ENCODE results near the gene MFAP3. TPM values are rescaled to one million over a fixed set of nuclear protein-coding genes. Genes with fewer than 3 reads are reported as not detected.

MFAP3 gene
- total and polyA plus RNA-seq, 4 donors: 6.8 to 38.0 (median 21.6) TPM

Other genes starting within 250 kb of the MFAP3 start
- 10 to 100 TPM; 35.0 to 47.7 TPM for gene FAM114A2, start 57 bp upstream of the MFAP3 start, total RNA-seq
- gene FAM114A2, start 57 bp upstream of the MFAP3 start, polyA plus RNA-seq: 10 to 100 TPM; 11.3 to 22.9 TPM
- gene GALNT10, start 151.8 kb downstream of the MFAP3 start, total RNA-seq: 10 to 100 TPM; 42.9 to 44.2 TPM
- 10 to 100 TPM in 1 of 2 donors, 1 to 10 TPM in 1; 9.1 to 10.4 TPM for gene GALNT10, start 151.8 kb downstream of the MFAP3 start, polyA plus RNA-seq